ENCODE results near the gene SERPINA1.
"Not testable (repeated sequence)": the region's sequence is repeated elsewhere in the genome, so short reads cannot be mapped to it uniquely, and the experiment has no call there.

SERPINA1 gene

DNA sequence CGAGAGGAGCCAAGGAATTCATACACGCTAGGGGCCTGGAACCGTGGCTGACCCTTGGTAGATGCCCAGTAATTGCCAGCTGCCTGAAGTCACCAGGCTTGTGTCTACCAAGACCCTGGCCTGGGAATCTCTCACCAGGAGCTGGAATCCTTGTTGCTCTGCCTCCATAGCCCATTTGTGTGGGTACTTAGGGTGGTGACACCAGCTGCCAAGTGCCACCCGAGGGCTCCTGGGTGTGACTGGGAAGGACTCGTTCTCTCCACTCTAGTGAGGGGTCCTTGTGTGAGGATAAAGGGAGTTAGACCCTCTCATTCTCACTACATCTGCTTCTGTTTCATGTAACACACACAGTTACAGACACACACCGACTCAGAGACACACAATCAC lies 17.9 kb downstream of the SERPINA1 start:
- TF ChIP-seq, protein P1, sequence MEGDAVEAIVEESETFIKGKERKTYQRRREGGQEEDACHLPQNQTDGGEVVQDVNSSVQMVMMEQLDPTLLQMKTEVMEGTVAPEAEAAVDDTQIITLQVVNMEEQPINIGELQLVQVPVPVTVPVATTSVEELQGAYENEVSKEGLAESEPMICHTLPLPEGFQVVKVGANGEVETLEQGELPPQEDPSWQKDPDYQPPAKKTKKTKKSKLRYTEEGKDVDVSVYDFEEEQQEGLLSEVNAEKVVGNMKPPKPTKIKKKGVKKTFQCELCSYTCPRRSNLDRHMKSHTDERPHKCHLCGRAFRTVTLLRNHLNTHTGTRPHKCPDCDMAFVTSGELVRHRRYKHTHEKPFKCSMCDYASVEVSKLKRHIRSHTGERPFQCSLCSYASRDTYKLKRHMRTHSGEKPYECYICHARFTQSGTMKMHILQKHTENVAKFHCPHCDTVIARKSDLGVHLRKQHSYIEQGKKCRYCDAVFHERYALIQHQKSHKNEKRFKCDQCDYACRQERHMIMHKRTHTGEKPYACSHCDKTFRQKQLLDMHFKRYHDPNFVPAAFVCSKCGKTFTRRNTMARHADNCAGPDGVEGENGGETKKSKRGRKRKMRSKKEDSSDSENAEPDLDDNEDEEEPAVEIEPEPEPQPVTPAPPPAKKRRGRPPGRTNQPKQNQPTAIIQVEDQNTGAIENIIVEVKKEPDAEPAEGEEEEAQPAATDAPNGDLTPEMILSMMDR (conservative IDR thresholded peaks at IDR 0.05; ENCODE audit: control insufficient read depth, insufficient read depth, low read depth, low read length): no peak
- no peak overlapping the region for H3K4me3 ChIP-seq (ENCODE audit: control insufficient read depth, low read depth, low read length)
- no peak for DNase-seq (ENCODE audit: low read depth)

DNA sequence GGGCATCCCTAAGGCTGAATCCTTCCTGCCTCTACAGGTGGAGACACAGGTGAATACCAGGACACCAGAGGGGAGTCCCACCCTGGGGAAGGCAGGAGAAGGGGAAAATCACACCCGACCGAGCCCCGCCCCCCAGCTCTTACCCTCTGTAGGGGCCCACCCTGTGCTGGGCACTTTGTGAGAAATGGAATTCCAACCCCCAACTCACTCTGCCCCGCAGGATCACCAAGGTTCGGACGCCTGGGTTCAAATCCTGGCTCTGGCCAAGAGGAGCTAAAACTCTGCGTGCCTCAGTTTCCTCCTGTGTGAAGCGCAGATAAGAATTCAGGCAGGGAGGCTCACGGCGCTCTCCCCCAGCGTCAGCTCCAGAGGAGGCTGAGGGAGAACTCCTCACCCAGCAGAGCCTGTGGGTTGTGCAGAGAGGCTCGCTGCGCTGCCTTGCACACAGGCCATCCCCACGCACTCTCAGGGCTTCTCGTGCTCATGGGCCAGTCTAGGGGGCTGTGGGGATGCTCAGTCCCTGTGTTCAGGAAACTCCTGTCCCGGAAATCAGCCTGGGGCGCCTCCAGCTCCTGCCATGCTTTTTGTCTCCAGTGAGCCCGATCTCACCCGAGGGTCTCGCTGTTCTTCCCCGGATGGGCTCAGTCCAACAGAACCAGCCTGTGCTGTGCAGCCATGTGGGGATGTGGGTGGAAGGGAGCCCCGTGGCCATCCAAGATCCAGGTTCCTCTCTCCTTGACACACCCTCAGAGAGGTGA lies 18.5 kb downstream of the SERPINA1 start:
- not testable (repeated sequence) for H3K4me3 ChIP-seq (ENCODE audit: control insufficient read depth, low read depth, low read length); DNase-seq (ENCODE audit: low read depth)

DNA sequence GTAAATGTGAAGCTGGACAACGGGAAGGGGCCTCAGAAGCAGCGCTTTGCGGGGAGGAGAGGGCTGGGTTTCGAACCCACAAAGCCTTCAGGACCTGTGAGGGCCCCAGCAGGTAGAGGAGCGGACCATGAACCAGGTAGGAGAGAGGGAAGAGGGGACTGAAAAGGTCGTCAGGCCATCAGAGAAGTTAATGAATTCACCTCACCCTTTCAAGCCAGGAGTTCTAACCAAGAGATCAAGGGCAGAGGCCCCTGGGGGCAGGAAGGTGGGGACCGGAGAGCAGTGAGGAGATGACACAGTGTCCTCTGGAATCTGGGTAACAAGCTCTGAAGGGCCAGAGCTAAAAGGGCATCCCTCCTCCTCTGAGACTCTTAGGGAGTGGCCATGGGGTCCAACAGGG lies 19.4 kb downstream of the SERPINA1 start:
- TF ChIP-seq, protein P1 (conservative IDR thresholded peaks at IDR 0.05; ENCODE audit: control insufficient read depth, insufficient read depth, low read depth, low read length): no peak
- no peak for DNase-seq (ENCODE audit: low read depth)
- H3K4me3 ChIP-seq (ENCODE audit: control insufficient read depth, low read depth, low read length): no peak overlapping the region

DNA sequence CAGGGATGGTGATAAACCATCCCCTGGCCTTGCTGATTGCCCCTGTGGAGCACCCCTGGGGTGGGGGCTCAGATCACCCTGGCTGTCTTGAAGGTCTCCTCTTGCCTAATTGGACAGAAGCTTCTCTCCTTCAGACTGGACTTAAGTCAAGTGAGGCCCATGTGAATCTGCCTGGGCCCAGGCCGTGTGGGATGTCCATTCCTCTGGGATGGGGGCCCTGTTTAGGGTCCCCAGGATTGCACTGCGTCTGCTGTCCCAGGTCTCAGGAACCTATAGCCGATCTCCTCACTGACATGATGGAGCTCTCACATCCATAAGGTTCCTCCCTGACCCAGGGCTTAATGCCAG lies 20.2 kb downstream of the SERPINA1 start:
- no peak for DNase-seq (ENCODE audit: low read depth)
- TF ChIP-seq, protein P1 (conservative IDR thresholded peaks at IDR 0.05; ENCODE audit: control insufficient read depth, insufficient read depth, low read depth, low read length): no peak

DNA sequence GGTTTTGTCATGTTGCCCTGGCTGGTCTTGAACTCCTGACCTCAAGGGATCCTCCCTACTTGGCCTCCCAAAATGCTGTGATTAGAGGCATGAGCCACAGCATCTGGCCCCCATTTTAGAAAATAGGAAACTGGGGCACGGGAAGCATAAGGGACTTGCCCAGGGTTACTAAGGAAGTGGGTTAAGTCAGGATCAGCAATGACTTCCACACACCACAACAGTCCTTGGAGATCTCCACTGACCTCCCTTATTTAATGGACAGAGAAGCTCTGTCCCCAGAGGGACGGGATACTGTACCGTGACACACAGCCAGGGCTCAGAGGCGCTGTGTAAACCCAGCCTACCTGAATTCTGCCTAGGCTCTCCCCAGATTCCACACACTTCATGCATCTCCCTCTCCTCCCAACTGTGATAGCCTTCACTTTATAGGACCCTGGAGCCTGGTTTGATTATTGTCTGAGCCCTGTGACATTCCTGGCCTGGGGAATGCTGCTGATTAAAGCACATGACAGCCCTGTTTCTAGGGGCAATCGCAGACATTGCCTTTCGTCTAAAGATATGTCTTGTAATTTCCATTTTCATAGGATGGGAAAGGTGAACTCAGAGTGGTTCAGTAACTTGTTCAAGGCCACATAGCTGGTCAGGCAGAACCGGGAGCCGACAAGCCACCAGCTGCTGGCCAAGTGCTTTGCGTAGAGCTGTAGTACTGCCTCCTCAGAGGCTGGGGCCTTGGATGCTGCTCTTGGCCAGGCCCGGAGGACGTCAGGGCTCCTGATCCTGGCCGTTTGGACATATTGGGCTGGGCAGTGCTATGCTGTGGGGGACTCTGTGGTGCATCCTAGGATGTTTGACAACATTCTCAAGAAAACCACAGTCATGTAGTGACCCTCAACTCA lies 20.8 kb downstream of the SERPINA1 start:
- TF ChIP-seq, protein P1 (conservative IDR thresholded peaks at IDR 0.05; ENCODE audit: control insufficient read depth, insufficient read depth, low read depth, low read length): no peak
- DNase-seq (ENCODE audit: low read depth): no peak
- no peak overlapping the region for H3K4me3 ChIP-seq (ENCODE audit: control insufficient read depth, low read depth, low read length)

More for the DNA sequence above, 20.2 kb downstream of the SERPINA1 start:
- H3K4me3 ChIP-seq (ENCODE audit: control insufficient read depth, low read depth, low read length): no peak overlapping the region

DNA sequence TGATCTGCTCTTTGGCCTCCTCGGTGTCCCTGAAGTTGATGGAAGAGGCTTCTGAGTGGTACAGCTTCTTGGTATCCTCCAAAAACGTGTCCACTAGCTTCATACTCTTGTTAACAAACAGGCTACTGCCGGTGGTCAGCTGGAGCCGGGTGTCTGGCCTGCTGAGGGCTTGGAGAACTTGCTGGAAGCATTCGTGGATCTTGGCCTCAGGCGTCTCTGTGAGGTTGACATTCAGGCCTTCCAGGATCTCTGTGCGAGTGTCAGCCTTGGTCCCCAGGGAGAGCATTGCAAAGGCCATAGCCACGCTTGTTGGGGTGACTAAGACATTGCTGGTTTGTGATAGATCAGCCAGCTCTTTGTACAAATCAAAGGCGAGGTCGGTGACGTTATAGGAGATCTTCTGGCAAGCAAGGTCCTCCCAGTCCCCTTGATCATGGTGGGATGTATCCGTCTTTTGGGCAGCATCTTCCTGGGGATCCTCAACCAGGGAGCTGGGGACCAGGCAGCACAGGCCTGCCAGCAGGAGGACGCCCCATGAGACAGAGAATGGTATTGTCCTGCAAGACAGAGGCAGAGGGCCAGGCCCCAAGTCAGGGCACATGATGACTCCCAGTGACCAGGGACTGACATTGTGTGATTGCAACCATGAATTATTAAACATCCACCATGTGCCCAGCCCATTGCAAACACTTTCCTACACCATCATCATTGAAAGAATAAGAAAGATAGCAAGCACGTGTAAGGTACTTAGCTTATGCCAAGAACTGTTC lies 22.1 kb downstream of the SERPINA1 start, which contains the start of gene SERPINA2:
Gene SERPINA2 (minus strand): TSS at position 553 of the 770 bp plus-strand sequence.
- no peak within 1 kb of the TSS for H3K4me3 ChIP-seq (ENCODE audit: control insufficient read depth, low read depth, low read length)
- TF ChIP-seq, protein P1 (conservative IDR thresholded peaks at IDR 0.05; ENCODE audit: control insufficient read depth, insufficient read depth, low read depth, low read length): no peak
- DNase-seq (ENCODE audit: low read depth): no peak

Data from fibroblast of mammary gland (primary cell).